ENCODE measurements around the gene L3MBTL4. TPM values are rescaled to one million over a fixed set of nuclear protein-coding genes. Genes with fewer than 3 reads are reported as not detected.

Gene L3MBTL4
- total RNA-seq, 1 experiment from 2014 or later: 1.4 TPM

DNA sequence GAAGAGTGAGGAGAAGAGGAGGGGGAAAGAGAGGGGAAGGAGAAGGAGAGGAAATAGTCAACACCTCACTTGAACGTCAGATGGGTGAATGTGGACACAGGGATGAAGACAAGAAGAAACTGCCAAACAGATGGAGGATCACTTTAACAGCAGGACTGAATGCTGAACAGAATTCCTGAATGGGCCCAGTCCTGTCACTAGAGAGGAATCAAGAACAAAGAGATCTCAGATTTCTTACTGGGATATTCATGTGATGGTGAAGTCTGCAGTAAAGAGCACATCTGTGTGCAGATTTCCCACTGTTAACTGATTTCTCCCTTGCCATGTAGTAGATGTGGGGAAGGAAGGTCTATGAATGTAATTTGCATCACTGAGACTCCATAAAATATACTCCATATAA is 135.4 kb downstream of the L3MBTL4 start:
- CTCF ChIA-PET: no interaction called here
- H3K9me3 Mint-ChIP-seq: no peaks in the 10 kb centered on the region
- DNase-seq (ENCODE audit: low spot score) (no peak), ATAC-seq (no peak)
- no peak overlapping the region for H3K27ac Mint-ChIP-seq
- H3K4me1 Mint-ChIP-seq: 0 out of 2 replicates have a peak, but pooled peaks cover 5% of the 10 kb centered on the region
- POLR2A ChIA-PET: no interaction called here
- H3K4me3 Mint-ChIP-seq: no peak overlapping the region
- H3K27me3 Mint-ChIP-seq (ENCODE audit: low read depth): no peaks in the 10 kb centered on the region
- no peak for TF ChIP-seq FOXK1 (CRISPR knock-in tag; IDR thresholded peaks at IDR 0.05)
- H3K36me3 Mint-ChIP-seq: no peaks in the 10 kb centered on the region

DNA sequence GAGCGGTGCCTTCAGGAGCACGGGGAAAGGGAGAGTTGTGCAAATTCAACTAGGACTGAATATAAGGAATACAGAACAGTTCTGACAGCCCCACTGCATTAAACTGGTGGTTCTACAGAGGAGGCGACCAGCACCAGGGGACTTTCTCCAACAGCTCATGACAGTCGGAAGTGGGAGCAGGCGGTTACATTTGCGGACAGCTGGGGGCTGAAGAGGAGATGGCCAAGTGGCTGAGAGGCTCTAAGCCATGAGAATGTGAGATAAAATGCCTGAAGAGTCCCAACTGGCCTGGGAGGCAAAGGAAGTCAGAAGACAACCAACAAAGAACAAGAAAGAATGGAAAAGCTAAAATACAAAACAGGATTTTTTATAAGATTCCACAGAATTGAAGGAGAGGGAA is 141.3 kb downstream of the L3MBTL4 start:
- ATAC-seq: no peak
- Mint-ChIP-seq H3K4me1 (peaks cover 13% of the 10 kb centered on the region), H3K9me3 (no peaks in the 10 kb centered on the region), H3K36me3 (no peaks in the 10 kb centered on the region), H3K27ac (no peak overlapping the region), H3K27me3 (ENCODE audit: low read depth) (peaks cover 16% of the 10 kb centered on the region), H3K4me3 (no peak overlapping the region)
- POLR2A ChIA-PET: no interaction called here
- no peak for DNase-seq (ENCODE audit: low spot score)
- CTCF ChIA-PET: no interaction called here
- TF ChIP-seq FOXK1 (CRISPR knock-in tag; IDR thresholded peaks at IDR 0.05) (no peak), ZNF423 (CRISPR knock-in tag; IDR thresholded peaks at IDR 0.05) (no peak), NFE2L1 (CRISPR knock-in tag; IDR thresholded peaks at IDR 0.05) (no peak), TEAD4 (CRISPR knock-in tag; IDR thresholded peaks at IDR 0.05) (no peak), IRF2 (CRISPR knock-in tag; IDR thresholded peaks at IDR 0.05; ENCODE audit: borderline replicate concordance, low read depth) (no peak)
- TF ChIP-seq, protein P1, sequence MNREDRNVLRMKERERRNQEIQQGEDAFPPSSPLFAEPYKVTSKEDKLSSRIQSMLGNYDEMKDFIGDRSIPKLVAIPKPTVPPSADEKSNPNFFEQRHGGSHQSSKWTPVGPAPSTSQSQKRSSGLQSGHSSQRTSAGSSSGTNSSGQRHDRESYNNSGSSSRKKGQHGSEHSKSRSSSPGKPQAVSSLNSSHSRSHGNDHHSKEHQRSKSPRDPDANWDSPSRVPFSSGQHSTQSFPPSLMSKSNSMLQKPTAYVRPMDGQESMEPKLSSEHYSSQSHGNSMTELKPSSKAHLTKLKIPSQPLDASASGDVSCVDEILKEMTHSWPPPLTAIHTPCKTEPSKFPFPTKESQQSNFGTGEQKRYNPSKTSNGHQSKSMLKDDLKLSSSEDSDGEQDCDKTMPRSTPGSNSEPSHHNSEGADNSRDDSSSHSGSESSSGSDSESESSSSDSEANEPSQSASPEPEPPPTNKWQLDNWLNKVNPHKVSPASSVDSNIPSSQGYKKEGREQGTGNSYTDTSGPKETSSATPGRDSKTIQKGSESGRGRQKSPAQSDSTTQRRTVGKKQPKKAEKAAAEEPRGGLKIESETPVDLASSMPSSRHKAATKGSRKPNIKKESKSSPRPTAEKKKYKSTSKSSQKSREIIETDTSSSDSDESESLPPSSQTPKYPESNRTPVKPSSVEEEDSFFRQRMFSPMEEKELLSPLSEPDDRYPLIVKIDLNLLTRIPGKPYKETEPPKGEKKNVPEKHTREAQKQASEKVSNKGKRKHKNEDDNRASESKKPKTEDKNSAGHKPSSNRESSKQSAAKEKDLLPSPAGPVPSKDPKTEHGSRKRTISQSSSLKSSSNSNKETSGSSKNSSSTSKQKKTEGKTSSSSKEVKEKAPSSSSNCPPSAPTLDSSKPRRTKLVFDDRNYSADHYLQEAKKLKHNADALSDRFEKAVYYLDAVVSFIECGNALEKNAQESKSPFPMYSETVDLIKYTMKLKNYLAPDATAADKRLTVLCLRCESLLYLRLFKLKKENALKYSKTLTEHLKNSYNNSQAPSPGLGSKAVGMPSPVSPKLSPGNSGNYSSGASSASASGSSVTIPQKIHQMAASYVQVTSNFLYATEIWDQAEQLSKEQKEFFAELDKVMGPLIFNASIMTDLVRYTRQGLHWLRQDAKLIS (CRISPR knock-in tag; IDR thresholded peaks at IDR 0.05; ENCODE audit: borderline replicate concordance): no peak
- TF ChIP-seq, protein P2, sequence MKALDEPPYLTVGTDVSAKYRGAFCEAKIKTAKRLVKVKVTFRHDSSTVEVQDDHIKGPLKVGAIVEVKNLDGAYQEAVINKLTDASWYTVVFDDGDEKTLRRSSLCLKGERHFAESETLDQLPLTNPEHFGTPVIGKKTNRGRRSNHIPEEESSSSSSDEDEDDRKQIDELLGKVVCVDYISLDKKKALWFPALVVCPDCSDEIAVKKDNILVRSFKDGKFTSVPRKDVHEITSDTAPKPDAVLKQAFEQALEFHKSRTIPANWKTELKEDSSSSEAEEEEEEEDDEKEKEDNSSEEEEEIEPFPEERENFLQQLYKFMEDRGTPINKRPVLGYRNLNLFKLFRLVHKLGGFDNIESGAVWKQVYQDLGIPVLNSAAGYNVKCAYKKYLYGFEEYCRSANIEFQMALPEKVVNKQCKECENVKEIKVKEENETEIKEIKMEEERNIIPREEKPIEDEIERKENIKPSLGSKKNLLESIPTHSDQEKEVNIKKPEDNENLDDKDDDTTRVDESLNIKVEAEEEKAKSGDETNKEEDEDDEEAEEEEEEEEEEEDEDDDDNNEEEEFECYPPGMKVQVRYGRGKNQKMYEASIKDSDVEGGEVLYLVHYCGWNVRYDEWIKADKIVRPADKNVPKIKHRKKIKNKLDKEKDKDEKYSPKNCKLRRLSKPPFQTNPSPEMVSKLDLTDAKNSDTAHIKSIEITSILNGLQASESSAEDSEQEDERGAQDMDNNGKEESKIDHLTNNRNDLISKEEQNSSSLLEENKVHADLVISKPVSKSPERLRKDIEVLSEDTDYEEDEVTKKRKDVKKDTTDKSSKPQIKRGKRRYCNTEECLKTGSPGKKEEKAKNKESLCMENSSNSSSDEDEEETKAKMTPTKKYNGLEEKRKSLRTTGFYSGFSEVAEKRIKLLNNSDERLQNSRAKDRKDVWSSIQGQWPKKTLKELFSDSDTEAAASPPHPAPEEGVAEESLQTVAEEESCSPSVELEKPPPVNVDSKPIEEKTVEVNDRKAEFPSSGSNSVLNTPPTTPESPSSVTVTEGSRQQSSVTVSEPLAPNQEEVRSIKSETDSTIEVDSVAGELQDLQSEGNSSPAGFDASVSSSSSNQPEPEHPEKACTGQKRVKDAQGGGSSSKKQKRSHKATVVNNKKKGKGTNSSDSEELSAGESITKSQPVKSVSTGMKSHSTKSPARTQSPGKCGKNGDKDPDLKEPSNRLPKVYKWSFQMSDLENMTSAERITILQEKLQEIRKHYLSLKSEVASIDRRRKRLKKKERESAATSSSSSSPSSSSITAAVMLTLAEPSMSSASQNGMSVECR (CRISPR knock-in tag; IDR thresholded peaks at IDR 0.05; ENCODE audit: borderline replicate concordance): no peak
- TF ChIP-seq, protein P3, sequence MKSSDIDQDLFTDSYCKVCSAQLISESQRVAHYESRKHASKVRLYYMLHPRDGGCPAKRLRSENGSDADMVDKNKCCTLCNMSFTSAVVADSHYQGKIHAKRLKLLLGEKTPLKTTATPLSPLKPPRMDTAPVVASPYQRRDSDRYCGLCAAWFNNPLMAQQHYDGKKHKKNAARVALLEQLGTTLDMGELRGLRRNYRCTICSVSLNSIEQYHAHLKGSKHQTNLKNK (CRISPR knock-in tag; IDR thresholded peaks at IDR 0.05): no peak
- TF ChIP-seq, protein P4, sequence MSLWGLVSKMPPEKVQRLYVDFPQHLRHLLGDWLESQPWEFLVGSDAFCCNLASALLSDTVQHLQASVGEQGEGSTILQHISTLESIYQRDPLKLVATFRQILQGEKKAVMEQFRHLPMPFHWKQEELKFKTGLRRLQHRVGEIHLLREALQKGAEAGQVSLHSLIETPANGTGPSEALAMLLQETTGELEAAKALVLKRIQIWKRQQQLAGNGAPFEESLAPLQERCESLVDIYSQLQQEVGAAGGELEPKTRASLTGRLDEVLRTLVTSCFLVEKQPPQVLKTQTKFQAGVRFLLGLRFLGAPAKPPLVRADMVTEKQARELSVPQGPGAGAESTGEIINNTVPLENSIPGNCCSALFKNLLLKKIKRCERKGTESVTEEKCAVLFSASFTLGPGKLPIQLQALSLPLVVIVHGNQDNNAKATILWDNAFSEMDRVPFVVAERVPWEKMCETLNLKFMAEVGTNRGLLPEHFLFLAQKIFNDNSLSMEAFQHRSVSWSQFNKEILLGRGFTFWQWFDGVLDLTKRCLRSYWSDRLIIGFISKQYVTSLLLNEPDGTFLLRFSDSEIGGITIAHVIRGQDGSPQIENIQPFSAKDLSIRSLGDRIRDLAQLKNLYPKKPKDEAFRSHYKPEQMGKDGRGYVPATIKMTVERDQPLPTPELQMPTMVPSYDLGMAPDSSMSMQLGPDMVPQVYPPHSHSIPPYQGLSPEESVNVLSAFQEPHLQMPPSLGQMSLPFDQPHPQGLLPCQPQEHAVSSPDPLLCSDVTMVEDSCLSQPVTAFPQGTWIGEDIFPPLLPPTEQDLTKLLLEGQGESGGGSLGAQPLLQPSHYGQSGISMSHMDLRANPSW (CRISPR knock-in tag; conservative IDR thresholded peaks at IDR 0.05; ENCODE audit: low read depth): no peak
- TF ChIP-seq, protein P5, sequence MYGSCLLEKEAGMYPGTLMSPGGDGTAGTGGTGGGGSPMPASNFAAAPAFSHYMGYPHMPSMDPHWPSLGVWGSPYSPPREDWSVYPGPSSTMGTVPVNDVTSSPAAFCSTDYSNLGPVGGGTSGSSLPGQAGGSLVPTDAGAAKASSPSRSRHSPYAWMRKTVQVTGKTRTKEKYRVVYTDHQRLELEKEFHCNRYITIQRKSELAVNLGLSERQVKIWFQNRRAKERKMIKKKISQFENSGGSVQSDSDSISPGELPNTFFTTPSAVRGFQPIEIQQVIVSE (CRISPR knock-in tag; IDR thresholded peaks at IDR 0.05; ENCODE audit: borderline replicate concordance): no peak
- TF ChIP-seq, protein P6, sequence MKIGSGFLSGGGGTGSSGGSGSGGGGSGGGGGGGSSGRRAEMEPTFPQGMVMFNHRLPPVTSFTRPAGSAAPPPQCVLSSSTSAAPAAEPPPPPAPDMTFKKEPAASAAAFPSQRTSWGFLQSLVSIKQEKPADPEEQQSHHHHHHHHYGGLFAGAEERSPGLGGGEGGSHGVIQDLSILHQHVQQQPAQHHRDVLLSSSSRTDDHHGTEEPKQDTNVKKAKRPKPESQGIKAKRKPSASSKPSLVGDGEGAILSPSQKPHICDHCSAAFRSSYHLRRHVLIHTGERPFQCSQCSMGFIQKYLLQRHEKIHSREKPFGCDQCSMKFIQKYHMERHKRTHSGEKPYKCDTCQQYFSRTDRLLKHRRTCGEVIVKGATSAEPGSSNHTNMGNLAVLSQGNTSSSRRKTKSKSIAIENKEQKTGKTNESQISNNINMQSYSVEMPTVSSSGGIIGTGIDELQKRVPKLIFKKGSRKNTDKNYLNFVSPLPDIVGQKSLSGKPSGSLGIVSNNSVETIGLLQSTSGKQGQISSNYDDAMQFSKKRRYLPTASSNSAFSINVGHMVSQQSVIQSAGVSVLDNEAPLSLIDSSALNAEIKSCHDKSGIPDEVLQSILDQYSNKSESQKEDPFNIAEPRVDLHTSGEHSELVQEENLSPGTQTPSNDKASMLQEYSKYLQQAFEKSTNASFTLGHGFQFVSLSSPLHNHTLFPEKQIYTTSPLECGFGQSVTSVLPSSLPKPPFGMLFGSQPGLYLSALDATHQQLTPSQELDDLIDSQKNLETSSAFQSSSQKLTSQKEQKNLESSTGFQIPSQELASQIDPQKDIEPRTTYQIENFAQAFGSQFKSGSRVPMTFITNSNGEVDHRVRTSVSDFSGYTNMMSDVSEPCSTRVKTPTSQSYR (CRISPR knock-in tag; IDR thresholded peaks at IDR 0.05): no peak
- TF ChIP-seq, protein P7, sequence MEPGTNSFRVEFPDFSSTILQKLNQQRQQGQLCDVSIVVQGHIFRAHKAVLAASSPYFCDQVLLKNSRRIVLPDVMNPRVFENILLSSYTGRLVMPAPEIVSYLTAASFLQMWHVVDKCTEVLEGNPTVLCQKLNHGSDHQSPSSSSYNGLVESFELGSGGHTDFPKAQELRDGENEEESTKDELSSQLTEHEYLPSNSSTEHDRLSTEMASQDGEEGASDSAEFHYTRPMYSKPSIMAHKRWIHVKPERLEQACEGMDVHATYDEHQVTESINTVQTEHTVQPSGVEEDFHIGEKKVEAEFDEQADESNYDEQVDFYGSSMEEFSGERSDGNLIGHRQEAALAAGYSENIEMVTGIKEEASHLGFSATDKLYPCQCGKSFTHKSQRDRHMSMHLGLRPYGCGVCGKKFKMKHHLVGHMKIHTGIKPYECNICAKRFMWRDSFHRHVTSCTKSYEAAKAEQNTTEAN (CRISPR knock-in tag; IDR thresholded peaks at IDR 0.05): no peak
- TF ChIP-seq, protein P8, sequence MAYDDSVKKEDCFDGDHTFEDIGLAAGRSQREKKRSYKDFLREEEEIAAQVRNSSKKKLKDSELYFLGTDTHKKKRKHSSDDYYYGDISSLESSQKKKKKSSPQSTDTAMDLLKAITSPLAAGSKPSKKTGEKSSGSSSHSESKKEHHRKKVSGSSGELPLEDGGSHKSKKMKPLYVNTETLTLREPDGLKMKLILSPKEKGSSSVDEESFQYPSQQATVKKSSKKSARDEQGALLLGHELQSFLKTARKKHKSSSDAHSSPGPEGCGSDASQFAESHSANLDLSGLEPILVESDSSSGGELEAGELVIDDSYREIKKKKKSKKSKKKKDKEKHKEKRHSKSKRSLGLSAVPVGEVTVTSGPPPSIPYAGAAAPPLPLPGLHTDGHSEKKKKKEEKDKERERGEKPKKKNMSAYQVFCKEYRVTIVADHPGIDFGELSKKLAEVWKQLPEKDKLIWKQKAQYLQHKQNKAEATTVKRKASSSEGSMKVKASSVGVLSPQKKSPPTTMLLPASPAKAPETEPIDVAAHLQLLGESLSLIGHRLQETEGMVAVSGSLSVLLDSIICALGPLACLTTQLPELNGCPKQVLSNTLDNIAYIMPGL (CRISPR knock-in tag; IDR thresholded peaks at IDR 0.05): no peak

Data from WTC11 (cell line).